Activated T-helper 1 cell treated with anti-CD3 and anti-CD28 coated beads, Interleukin-12 subunit alpha, Interleukin-12 subunit beta, Interleukin-2, Interleukin-4 antibody, amounts not matched to agents 30 ng/mL and 10 ng/mL and 1 ng/mL, durations not matched to agents 14 hours and 24 hours and 36 hours (primary cell): ENCODE measurements around the gene HMG20B. TPM values are rescaled to one million over a fixed set of nuclear protein-coding genes. Genes with fewer than 3 reads are reported as not detected.

Experiments used
- DNase-seq: peaks from one replicate; pipeline ENCODE4 v3.0.0; 2021; ENCODE audit warnings: low spot score
- H3K27ac Mint-ChIP-seq: one replicate; pipeline ENCODE4 v1.8.0; 2021; ENCODE audit warnings: mild to moderate bottlenecking, mixed read lengths
- H3K27me3 Mint-ChIP-seq: one replicate; pipeline ENCODE4 v1.8.0; 2022; ENCODE audit warnings: mild to moderate bottlenecking, moderate library complexity, mixed read lengths; ENCODE audit not compliant: insufficient read depth
- H3K36me3 Mint-ChIP-seq: one replicate; pipeline ENCODE4 v1.8.0; 2021; ENCODE audit warnings: low read depth, mixed read lengths
- H3K4me1 Mint-ChIP-seq: one replicate; pipeline ENCODE4 v1.8.0; 2021; ENCODE audit warnings: low read depth, mixed read lengths
- H3K4me3 Mint-ChIP-seq: one replicate; pipeline ENCODE4 v1.8.0; 2021; ENCODE audit warnings: mild to moderate bottlenecking, moderate library complexity, mixed read lengths
- H3K9me3 Mint-ChIP-seq: one replicate; pipeline ENCODE4 v1.8.0; 2021; ENCODE audit warnings: mixed read lengths
- intact Hi-C: fragments of 100-400 bp; cut with micrococcal nuclease; formaldehyde crosslinking; loops from one replicate; pipeline ENCODE4 v1.15.1; 2024
- total RNA-seq: library from RNA; stranded (reverse); gene quantifications from 2 replicates; pipeline ENCODE4 v1.2.3, GENCODE V29; 2022

Gene HMG20B
- total RNA-seq, 1 donor from 2014 or later = 56.4 TPM

DNA sequence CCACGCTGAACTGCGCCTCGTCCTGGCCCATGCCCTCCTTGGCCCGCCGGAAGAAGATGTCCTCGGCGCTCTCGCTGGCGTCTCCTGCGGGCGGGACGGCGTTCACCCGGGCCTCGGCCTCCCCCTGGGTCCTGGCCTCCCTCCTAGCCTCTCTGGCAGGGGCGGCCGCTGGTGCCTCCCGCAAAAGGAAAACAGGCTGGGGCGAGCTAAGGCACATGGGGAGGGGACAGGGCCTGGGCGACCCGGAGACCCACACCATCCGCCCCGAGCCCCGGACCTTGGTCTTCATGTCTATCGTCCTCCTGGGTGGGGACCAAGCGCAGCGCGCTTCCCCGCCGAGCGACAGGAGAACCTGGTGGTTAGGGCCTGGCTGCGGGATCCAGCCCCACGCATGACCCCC lies 39.6 kb downstream of the HMG20B start:
- H3K27ac Mint-ChIP-seq = no peak overlapping the region
- DNase-seq = no peak
- peaks cover 5% of the 10 kb centered on the region for H3K36me3 Mint-ChIP-seq
- H3K4me1 Mint-ChIP-seq = peaks cover 7% of the 10 kb centered on the region
- no peaks in the 10 kb centered on the region for H3K27me3 Mint-ChIP-seq
- no peaks in the 10 kb centered on the region for H3K9me3 Mint-ChIP-seq
- intact Hi-C loops = no loop called here
- no peak overlapping the region for H3K4me3 Mint-ChIP-seq

DNA sequence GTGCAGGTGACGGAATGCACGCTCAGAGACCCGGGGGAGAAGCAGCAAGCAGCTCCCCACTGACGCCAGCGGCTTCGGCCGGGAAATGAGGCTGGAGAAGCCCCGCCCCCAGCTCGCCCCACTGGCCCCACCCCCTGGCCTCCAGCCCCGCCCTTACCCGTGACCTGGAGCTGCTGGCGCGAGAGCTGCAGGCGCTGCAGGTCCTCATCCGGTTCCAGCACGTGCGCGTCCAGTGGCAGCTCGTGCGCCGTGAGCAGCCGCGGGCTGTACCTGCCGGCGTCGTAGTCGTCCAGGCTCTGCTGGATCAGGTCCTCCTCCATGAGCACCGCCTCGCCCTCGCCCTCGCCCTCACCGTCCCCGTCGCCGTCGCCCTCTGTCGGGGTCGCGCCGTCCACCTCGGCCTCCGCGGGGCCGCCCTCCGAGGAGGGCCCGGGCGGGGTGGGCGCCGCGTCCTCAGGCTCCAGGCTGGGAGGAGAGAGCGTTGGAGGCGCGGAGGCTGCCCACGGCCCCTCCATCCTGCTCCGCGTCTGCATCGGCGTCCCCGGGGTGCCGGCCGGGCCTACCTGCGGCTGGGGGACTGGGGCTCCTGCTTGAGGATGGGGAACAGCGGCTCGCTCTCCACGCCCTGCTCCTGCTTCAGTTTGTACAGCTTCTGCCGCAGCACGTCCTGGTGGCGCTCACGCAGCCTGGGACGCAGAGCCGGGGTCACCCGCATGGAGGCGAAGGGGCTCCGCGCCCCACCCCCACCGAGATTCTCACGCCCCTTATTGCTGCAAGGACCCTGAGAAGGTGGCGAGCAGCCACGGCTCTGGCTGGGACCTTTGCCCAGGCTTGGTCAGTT lies 40.4 kb downstream of the HMG20B start:
- no peak for DNase-seq
- Mint-ChIP-seq H3K4me1 (peaks cover 9% of the 10 kb centered on the region), H3K36me3 (peaks cover 3% of the 10 kb centered on the region), H3K27me3 (no peaks in the 10 kb centered on the region), H3K27ac (no peak overlapping the region), H3K9me3 (no peaks in the 10 kb centered on the region), H3K4me3 (no peak overlapping the region)
- intact Hi-C loops = no loop called here

DNA sequence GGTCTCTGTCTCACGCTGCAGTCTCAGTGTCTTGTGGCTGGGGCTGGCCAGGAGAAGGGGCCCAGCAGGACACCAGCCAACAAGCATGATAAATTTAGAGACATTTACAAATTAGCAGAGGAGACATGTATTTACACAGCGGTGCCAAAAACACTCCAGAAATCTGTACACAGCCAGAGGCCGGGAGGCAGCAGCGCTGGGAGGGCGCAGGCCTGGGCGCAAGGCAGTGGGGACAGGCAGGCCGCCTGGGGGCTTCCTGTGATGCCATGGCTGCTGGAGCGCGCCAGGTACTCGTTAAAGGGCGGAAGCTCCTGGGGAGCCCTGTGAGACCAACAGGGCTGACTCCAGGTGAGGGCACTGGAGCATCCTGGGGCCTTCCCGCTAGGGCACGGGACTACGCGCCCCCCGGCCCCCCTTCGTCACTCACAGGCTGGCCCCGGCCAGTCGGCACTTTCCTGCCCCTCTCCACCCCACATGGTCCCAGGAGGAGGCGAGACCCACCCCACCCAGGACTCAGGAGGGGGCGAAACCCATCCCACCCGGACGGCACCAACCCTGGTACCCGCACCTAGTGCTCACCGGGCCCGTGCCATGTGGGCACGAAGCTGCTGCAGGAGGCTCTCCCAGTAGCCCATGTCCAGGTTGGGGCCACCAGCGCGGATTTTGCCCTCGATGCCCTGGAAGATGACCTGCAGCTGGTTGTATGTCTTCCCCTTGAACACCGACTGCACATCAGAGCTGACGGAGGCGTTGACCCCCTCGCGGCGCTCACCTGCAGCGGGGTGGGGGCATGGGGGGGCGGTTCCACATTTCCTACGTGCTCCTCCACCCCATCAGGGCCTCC lies 41.3 kb downstream of the HMG20B start:
- no peak for DNase-seq
- H3K27ac Mint-ChIP-seq = no peak overlapping the region
- H3K4me1 Mint-ChIP-seq = peaks cover 6% of the 10 kb centered on the region
- intact Hi-C loops = no loop called here
- H3K4me3 Mint-ChIP-seq = no peak overlapping the region
- no peaks in the 10 kb centered on the region for H3K9me3 Mint-ChIP-seq
- peaks cover 3% of the 10 kb centered on the region for H3K36me3 Mint-ChIP-seq
- no peaks in the 10 kb centered on the region for H3K27me3 Mint-ChIP-seq

DNA sequence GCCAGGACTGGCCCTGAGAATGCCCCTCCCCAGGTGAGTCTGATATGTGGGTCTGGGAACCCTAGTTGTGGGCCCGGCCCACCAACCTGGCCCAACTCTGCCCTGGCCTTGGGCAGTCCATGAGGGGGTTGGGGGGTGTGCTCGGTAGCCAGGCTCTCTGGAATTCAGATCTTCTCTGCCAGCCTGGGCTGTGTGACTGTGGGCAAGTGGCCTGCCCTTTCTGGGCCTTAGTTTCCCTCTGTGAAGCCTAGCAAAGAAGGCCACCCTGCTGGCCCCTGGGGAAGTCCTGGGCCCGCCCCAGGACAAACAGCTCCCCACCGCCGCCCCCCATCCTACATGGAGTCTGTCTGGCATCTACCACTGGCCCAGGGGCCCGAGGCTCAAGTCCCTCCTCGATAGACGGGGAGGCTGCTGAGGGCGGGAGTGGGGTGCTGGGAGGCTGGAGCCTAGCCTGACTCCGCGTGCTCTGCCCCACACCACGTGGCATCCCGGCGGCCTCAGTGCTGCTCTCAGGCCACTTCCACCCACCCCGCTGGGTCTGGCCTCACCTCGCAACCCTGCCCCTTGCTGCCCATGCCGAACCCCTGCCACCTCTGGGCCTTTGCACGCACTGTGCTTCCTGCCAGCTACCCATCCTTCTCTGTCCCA lies 42.2 kb downstream of the HMG20B start:
- no peak for DNase-seq
- peaks cover 6% of the 10 kb centered on the region for H3K4me1 Mint-ChIP-seq
- H3K27me3 Mint-ChIP-seq = no peaks in the 10 kb centered on the region
- H3K27ac Mint-ChIP-seq = no peak overlapping the region
- intact Hi-C loops = no loop called here
- H3K4me3 Mint-ChIP-seq = no peak overlapping the region
- no peaks in the 10 kb centered on the region for H3K9me3 Mint-ChIP-seq
- H3K36me3 Mint-ChIP-seq = peaks cover 3% of the 10 kb centered on the region

DNA sequence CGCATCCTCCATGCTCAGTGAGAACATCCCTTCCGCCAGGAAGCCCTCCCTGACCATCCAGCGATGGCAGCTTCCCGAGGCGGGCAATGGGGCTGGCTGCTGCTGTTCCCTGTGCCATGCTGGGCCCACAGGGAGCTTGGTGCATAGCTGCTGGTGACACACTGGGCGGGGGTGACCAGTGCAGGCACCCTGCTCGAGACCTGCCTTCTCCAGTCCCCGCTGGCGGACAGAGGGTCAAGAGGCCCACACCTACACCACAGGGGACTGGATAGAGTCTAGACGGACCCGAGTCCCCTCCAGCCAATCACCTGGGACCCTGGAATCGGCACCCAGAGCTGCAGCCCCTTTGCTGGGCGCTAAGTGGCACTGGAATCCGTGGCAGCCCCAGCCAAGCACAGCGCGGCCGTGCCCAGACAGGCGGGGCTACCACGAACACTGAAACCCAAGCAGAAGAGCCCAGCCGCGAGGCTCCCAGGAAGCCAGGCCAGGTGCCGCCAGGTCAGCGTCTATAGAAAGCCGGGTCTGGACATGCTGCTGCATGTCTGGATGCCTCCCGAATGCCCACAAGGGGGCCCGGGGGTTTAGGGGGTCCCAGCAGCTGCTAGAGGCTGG lies 42.9 kb downstream of the HMG20B start:
- Mint-ChIP-seq H3K4me1 (peaks cover 6% of the 10 kb centered on the region), H3K27me3 (no peaks in the 10 kb centered on the region), H3K4me3 (no peak overlapping the region), H3K9me3 (no peaks in the 10 kb centered on the region), H3K36me3 (peaks cover 3% of the 10 kb centered on the region), H3K27ac (no peak overlapping the region)
- intact Hi-C loops = no loop called here
- no peak for DNase-seq

DNA sequence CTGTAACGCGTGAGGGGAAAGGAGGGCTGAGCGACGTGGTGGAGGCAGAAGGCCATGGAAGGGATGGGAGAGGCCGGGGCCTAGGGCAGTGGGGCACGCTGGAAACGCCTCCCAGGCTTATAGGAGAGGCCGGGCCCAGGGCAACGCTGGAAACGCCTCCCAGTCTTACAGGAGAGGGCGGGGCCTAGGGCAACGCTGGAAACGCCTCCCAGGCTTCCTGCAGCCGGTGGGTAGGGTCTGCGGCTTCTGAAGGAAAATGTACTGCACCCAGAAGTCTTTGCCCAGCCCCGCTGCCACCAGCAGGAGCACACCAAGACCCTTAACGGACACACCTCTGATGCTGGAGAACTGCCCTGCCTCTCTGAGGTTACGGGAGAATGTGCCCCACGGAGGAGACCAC lies 44.7 kb downstream of the HMG20B start:
- Mint-ChIP-seq H3K27ac (no peak overlapping the region), H3K36me3 (peaks cover 3% of the 10 kb centered on the region), H3K4me3 (no peak overlapping the region), H3K27me3 (no peaks in the 10 kb centered on the region), H3K4me1 (peaks cover 6% of the 10 kb centered on the region), H3K9me3 (no peaks in the 10 kb centered on the region)
- no peak for DNase-seq
- intact Hi-C loops = no loop called here

DNA sequence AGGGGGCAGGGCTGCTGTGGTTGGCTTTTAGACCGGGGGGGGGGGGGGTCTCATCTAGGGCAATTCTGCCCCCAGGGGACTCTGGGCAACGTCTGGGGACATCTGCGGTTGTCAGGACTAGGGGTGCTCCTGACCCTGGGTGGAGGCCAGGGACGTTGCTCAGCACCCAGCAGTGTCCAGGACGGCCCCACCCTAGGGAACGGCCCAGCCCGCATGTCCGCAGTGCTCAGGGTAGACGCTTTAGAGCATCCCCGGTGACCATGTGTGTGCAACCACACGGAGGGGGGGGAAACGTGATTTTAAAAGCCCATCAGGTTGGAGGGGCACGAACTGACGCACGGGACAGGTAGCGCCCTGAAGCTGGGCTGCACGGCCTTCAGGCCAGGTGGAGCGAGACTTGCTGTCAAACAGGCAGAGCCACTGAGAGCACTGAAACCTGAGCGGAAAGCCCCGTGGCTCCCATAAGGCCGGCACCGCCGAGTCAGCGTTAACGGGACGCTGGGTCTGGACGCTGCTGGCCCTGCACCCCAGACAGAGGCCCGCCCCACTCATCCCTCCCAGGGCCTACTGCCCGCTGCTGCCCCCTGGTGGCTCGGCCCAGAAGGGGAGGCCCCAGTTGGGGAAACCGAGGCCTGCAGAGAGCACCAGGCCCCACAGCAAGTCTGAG lies 45.5 kb downstream of the HMG20B start:
- Mint-ChIP-seq H3K36me3 (peaks cover 3% of the 10 kb centered on the region), H3K27me3 (no peaks in the 10 kb centered on the region), H3K4me3 (no peak overlapping the region), H3K9me3 (no peaks in the 10 kb centered on the region), H3K27ac (no peak overlapping the region), H3K4me1 (peaks cover 6% of the 10 kb centered on the region)
- peak; percentile 29 for DNase-seq
- intact Hi-C loops = no loop called here

DNA sequence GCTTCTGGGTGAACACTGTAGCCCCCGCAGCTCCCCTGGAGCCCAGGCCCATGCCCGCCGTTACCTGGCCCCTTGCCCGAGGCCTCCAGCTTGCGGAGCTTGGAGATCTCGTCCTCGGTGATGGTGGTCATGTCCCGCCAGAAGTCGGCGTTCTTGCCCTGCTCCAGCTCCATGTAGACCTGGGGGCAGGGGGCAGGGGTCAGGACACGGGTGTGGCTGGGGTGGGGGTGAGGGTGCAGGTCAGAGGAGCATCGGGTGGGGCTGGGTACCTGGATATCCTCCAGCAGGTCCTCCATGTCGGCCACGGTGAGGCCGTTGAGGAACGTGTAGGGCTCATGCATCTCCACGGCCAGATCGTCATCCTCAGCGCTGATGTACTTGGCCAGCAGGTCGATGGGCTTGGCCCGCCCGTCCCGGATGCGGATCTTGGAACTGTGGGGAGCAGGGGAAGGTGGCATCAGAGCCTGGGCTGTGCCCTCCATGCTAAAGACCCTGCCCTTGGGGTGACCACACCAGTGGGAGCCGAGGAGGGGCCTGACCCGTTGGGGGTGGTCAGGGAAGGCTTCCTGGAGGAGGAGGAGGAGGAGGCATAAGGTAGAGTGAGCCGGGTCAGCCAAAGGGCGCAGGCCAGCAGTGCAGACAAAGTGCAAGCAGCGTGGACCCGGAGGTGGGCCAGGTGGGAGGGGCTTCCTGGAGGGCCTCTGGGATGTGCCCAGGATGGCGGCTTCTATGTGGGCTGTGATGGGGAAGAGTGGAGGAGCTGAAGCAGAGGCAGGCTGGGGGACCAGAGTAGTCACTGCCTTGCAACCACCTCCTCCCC lies 46.3 kb downstream of the HMG20B start:
- Mint-ChIP-seq H3K36me3 (peaks cover 3% of the 10 kb centered on the region), H3K27ac (no peak overlapping the region), H3K4me3 (no peak overlapping the region), H3K4me1 (peaks cover 6% of the 10 kb centered on the region), H3K9me3 (no peaks in the 10 kb centered on the region), H3K27me3 (no peaks in the 10 kb centered on the region)
- no peak for DNase-seq
- intact Hi-C loops = no loop called here

DNA sequence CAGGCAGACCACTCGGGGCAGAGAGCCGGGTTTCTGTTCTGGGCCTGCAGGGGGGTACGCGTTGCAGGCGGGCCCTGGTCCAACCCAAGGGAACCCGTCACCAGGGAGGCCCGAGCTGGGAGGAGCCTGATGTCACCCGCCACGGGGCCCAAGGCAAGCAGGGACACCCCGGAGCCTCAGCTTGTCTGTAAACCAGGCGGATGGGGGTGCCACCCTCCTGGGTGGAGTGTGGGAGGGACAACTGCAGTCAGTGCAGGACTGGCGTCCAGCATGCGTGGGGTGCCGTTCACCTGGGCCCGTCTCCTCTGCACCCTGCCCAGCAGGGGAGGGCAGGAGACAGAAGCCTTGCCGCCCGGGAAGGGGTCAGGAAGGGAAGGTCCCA lies 46.9 kb downstream of the HMG20B start:
- Mint-ChIP-seq H3K9me3 (no peaks in the 10 kb centered on the region), H3K36me3 (peaks cover 3% of the 10 kb centered on the region), H3K4me1 (peaks cover 6% of the 10 kb centered on the region), H3K27ac (no peak overlapping the region), H3K27me3 (no peaks in the 10 kb centered on the region), H3K4me3 (no peak overlapping the region)
- intact Hi-C loops = loop anchor here (10.0 kb wide), 1 partner anchor 1195 kb away; the partner anchor contains the start of gene TIMM13
- DNase-seq = no peak

DNA sequence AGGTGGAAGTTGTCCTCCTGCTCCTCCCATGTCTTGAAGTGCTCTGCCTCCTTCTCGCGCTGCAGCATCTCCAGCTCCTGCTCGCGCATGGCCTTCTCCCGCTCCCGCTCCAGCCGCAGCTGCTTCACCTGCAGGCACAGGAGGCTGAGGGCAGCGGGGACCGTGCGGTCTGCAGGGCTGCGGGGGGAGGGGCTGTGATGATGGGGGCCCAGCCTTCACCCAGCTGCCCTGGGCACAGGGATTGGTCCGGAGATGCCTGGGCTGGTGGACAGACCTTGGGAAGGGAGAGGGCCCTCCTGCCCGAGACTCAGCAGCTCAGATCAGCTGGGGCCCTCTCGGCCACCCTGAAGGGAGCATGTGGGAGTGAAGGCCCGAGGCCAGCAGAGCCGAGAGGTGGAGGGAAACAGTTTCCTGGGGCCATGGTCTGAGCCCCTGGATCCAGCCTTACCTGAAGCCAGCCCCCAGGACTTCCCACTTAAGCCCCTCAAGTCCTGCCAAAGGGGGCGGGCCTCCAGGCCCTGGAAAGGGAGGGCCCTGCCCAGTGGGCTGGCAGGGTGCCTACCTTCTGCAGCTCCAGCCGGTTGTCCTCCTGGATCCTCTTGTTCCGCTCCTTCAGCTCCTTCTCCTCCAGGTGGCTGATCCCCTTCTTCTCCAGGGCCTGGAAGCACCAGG lies 47.5 kb downstream of the HMG20B start:
- H3K4me3 Mint-ChIP-seq = no peak overlapping the region
- H3K27me3 Mint-ChIP-seq = no peaks in the 10 kb centered on the region
- H3K36me3 Mint-ChIP-seq = peaks cover 3% of the 10 kb centered on the region
- DNase-seq = no peak
- H3K27ac Mint-ChIP-seq = no peak overlapping the region
- peaks cover 6% of the 10 kb centered on the region for H3K4me1 Mint-ChIP-seq
- intact Hi-C loops = loop anchor here (10.0 kb wide), 1 partner anchor 1195 kb away; the partner anchor contains the start of gene TIMM13
- H3K9me3 Mint-ChIP-seq = no peaks in the 10 kb centered on the region

DNA sequence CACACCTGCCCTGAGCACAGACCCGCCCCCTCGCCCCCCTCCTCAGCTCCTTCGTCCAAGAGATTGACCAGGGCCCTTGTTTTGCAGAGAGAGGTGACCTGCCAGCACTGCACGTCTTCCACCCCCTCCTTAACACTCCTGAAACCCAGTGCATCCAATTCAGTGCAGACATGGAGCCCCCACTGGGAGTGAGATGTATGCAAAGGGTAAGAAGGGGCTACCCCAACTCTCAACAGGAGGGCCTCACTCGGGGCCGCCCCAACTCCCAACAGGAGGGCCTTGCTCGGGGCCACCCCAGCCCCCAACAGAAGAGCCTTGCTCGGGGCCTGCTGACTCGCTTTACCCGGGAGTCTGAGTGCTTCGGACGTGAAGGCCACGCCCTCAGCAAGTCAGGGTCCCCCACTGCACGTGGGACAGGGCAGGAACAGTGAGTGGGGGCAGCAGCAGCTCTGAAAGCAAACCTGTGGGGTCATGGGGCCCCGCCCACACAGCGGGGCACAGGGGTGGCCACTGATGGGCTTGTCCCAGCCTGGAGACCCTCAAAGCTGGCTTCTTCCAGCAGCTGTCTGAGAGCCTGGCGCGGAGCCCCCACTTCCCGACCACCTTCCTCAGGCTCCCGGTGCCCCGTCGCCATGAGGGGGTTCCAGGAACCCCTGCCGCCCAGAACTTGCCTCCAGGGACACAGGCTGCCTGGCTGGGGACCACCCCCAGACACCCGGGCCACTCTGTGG lies 48.2 kb downstream of the HMG20B start:
- DNase-seq = no peak
- Mint-ChIP-seq H3K4me1 (peaks cover 9% of the 10 kb centered on the region), H3K36me3 (peaks cover 3% of the 10 kb centered on the region), H3K4me3 (no peak overlapping the region), H3K27me3 (no peaks in the 10 kb centered on the region), H3K27ac (no peak overlapping the region), H3K9me3 (no peaks in the 10 kb centered on the region)
- intact Hi-C loops = loop anchor here (10.0 kb wide), 1 partner anchor 1196 kb away; the partner anchor contains the start of gene TIMM13
